GM18520 (cell line): ENCODE results near the gene RNF212B.
A peak's percentile ranks its signal among the peaks of the same experiment; 100 is the strongest.

Experiments used
- ATAC-seq: cut with Tn5 transposase; IDR thresholded peaks from one replicate; pipeline ENCODE4 v1.9.1; 2021; ENCODE audit not compliant: unreplicated experiment

RNF212B gene

GRCh38 chr14:23294734-23295561, 57.2 kb downstream of the RNF212B start:
- no peak for ATAC-seq

GRCh38 chr14:23296012-23296777, 58.5 kb downstream of the RNF212B start:
- no peak for ATAC-seq

DNA sequence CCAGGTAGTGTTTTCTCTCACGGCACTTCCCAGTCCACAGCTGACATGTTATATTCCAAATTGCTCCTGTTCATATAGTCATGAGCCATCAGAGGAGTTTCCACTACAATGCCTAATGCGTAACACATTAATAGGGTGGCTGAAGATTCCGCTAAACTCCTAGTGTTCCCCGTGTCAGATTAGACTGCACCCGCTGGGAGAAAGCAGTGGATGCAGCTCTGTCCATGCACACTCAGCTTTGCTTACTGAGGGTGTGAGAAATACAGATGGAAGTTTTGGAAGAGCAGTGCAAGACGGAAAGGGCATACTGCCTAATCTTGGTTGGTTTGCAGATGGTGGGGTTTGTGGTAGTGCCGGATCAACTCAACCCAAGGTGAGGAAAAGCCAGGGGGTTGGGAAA, 59.4 kb downstream of the RNF212B start:
- no peak for ATAC-seq

- no peak for ATAC-seq
Measured at GRCh38 chr14:23297611-23298277, 60.0 kb downstream of the RNF212B start.

DNA sequence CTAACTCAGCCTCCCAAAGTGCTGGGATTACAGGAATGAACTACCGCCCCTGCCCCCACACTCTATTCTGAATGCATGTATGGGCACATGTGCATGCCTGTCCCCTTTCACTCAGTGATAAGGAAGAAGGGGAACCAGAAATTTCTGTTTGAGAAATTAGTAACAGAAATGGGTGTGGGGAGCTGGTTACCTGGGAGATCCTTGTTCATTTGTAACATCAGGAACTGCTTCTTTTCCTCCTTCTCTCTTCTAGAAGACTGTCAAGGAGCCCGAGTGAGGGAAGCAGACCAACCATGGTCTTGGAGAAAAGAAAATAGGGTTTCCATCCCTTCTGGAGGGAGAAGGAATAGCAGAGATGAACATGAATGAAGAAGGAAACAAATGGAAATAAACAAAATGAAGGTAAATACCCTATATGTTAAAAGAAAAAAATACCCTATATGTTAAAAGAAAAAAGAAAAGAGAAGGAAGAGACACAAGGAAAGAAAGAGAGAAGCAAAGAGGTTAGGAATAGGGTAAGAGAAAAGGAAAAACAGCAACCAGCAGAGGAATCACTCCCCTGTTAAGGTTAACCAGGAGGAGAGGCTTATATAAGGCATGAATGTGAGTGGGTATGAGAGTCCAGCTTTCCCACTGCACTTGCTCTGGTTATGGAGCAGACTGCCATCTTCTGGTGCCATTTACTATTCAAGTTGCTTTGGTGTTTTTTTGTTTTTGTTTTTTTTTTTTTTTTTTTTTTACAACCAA, 61.6 kb downstream of the RNF212B start:
- no peak for ATAC-seq

DNA sequence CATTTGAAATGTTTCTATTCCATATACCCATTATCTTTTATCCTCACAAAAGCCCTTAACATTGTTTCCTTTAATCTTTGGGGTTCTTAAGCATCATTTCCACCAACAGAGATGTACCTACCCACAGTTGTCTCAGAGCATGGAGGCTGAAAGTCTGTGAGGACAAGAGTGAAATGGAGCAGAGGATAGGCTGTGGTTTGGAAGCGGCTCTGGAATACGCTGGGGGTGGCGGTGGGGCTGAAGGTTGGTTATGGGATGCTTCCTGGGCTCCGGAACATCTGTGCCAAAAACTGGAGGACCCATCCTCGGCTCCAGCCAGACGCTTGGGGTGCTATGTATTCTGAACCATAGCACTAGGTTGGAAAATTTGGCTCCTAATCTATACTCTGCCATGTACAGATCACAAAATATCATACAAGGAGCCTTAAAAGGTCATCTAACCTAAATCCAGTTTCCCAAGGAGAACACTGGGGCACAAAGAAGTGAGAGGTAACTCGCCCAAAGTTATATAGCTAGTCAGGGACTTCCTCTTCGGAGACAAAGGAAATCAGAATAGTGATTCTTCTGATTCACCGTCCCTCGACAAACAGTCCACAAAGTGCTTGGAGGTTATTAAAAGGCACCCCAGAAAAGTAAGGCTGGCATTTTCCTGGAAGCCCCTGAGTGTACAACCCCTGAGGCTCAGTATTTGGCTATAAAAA, 62.4 kb downstream of the RNF212B start:
- ATAC-seq, result no peak

DNA sequence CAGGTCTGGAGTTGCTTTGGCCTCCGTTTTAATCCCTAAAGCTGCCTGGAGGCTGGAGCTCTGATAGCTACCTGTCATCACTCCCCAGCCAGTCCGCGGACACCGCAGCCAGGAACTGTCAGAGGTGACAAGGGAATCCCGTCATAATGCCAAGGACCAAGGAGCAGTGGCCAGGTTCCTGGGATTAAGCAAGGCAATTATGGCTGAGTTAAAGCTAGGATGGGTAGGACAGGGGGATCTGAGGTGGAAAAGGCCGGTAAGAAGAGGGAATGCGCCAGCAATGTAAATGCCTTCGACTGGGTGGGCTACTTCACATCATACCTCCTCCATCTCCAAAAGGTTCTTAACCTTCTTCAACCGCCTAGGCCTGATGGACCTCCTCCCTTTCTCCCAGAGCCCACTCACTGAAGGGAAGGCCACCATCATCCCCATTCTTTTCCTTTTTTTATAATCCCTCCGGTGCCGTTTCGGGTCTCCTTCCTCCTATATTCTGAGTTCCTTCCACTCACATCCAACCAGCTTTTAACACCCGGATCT, 63.0 kb downstream of the RNF212B start:
- ATAC-seq, result no peak

- peak; percentile 78 for ATAC-seq
Measured at GRCh38 chr14:23301288-23301968, 63.7 kb downstream of the RNF212B start.

GRCh38 chr14:23301969-23302289, 64.2 kb downstream of the RNF212B start:
- no peak for ATAC-seq

GRCh38 chr14:23302290-23303225, 64.8 kb downstream of the RNF212B start, which contains the start of gene PPP1R3E:
Gene PPP1R3E, minus strand, starts transcription at chr14:23302859. Its CDS starts 283 bp downstream, at chr14:23302576.
- no peak for ATAC-seq

GRCh38 chr14:23306412-23307145, 68.8 kb downstream of the RNF212B start, which contains the start of gene BCL2L2:
Gene BCL2L2, plus strand, starts transcription at chr14:23306833. Its CDS starts 935 bp downstream, at chr14:23307768.
- no peak for ATAC-seq

DNA sequence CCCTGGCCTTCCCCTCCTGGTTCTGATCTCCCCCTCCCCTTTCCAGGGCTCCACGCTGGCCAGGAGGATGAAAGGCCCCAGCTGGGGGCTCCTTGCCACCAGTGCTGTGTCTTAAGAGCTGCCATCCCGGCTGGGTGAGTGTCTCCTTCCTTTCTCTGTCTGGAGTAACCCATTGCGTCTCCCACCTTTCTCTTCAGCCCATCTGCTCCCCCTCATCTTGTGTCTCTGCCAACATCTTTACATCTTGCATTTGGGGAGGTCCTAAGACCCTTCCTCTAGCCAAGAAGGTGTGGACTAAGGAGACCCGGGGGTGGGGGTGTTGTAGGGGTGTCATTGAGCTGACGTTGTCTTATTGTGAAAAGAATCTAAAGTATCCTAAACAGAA, 69.4 kb downstream of the RNF212B start:
- ATAC-seq, result no peak

DNA sequence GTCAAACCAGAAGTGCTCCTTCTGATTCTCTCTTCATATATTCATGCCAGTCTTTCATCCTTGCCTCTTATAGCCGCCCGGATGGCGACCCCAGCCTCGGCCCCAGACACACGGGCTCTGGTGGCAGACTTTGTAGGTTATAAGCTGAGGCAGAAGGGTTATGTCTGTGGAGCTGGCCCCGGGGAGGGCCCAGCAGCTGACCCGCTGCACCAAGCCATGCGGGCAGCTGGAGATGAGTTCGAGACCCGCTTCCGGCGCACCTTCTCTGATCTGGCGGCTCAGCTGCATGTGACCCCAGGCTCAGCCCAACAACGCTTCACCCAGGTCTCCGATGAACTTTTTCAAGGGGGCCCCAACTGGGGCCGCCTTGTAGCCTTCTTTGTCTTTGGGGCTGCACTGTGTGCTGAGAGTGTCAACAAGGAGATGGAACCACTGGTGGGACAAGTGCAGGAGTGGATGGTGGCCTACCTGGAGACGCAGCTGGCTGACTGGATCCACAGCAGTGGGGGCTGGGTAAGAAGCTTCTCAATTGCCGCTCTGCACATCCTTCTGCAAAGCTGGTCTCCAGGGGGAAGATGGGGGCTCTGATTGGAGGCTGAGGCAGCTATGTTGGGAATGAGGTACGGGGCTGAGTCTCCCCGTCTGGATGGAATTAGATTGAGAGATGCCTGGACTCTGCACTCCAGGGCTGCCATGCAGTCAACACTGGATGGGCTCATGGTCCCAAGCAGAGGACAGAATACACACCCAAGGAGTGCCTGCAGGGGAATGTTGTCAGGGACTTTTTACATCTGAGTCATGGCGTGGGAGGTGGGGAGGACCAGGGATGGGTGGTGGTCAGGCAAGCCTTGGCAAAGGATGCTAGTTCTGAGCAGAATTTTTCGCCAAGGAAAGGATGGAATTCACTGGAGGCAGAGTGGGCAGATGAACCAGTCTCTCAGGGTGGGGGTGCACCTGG, 70.2 kb downstream of the RNF212B start:
- no peak for ATAC-seq

GRCh38 chr14:23308721-23309445, 71.1 kb downstream of the RNF212B start:
- no peak for ATAC-seq

DNA sequence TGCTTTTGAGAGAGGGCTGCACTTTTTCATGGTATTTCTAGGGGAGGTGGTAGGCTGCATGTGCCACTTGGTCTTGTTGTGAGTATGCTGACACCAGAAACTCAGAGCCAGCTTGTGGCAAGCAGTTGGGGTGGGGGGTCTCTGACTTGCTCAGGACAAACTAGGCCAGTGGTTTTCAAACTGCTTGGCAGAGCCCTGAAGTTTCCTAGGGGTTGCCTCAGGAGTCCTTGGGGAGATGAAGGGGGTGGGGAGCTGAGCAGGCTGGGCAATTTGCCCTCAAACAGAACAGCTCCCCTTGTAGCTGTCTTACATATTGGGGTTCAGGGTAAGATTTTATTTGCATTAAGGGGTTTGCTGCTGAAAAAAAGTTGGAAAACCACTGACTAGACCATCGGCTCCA, 72.8 kb downstream of the RNF212B start:
- no peak for ATAC-seq

DNA sequence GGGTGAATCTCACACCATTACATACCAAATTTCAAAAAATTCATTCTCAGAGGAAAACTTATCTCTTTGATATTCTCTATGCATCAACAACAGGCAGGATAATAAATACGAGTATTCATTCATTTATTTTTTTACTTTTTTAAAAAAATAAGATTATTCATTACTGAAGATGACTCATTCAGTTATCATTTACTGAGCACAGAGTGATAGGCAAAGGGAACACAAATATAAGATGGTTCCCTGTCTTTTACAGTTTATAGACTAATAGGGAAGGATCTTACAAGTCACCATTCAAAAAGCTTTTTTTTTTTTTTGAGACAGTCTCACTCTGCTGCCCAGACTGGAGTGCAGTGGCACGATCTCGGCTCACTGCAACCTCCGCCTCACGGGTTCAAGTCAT, 78.6 kb downstream of the RNF212B start:
- no peak for ATAC-seq
